PC-3 (cell line): ENCODE data around the gene PTPRN2.

Experiments
- CTCF ChIP-seq: fragments of 300-600 bp; sonication (generic); conservative IDR thresholded peaks from 2 replicates; pipeline ENCODE4 v1.5.1; 2017; ENCODE audit warnings: antibody characterized with exemption, low read depth, mild to moderate bottlenecking, low read length
- EZH2 ChIP-seq: fragments of 300-600 bp; sonication (generic); IDR thresholded peaks from one replicate; pipeline ENCODE4 v1.6.1; 2017; ENCODE audit warnings: antibody characterized with exemption, mild to moderate bottlenecking, low read length; ENCODE audit not compliant: unreplicated experiment
- EZH2phosphoT487 ChIP-seq: fragments of 300-600 bp; sonication (generic); IDR thresholded peaks from 2 replicates; pipeline ENCODE4 v1.6.1; 2018; ENCODE audit warnings: mild to moderate bottlenecking, antibody characterized with exemption, low read length, borderline replicate concordance

- TF ChIP-seq CTCF (no peak), EZH2 (no peak), EZH2phosphoT487 (no peak)
These were observed 166.9 kb downstream of the PTPRN2 start for GRCh38 chr7:158420591-158421340.
